IgD-negative memory B cell (primary cell): ENCODE measurements around the gene ILRUN. TPM values are rescaled to one million over a fixed set of nuclear protein-coding genes. Genes with fewer than 3 reads are reported as not detected.

Experiments
- H3K27ac Mint-ChIP-seq, 3 donors: one replicate each; pipeline ENCODE4 v1.8.0; 2020 to 2022; ENCODE audit warnings: mild to moderate bottlenecking in 3 of 3, mixed read lengths in 3 of 3, moderate library complexity in 1 of 3
- H3K27me3 Mint-ChIP-seq: one replicate; pipeline ENCODE4 v1.8.0; 2021; ENCODE audit warnings: mixed read lengths
- H3K36me3 Mint-ChIP-seq: one replicate; pipeline ENCODE4 v1.8.0; 2020; ENCODE audit warnings: mild to moderate bottlenecking, mixed read lengths
- H3K4me1 Mint-ChIP-seq, 3 donors: one replicate each; pipeline ENCODE4 v1.8.0; 2020 to 2022; ENCODE audit warnings: mixed read lengths in 3 of 3, mild to moderate bottlenecking in 1 of 3
- H3K4me3 Mint-ChIP-seq, 4 donors: one replicate each; pipeline ENCODE4 v1.8.0; 2020 to 2022; ENCODE audit warnings: mild to moderate bottlenecking in 4 of 4, mixed read lengths in 4 of 4, moderate library complexity in 3 of 4
- H3K9me3 Mint-ChIP-seq, 3 donors: one replicate each; pipeline ENCODE4 v1.8.0; 2020 to 2021; ENCODE audit warnings: mixed read lengths in 3 of 3, mild to moderate bottlenecking in 1 of 3
- polyA plus RNA-seq: library from polyadenylated mRNA; unstranded; fragments of 300-500 nt; fragmentation: Illumina TruSeq; gene quantifications from one replicate; pipeline ENCODE4 v1.2.3, GENCODE V29; 2021

ILRUN gene
- polyA plus RNA-seq, 1 donor from 2014 or later: 15.4 TPM

DNA sequence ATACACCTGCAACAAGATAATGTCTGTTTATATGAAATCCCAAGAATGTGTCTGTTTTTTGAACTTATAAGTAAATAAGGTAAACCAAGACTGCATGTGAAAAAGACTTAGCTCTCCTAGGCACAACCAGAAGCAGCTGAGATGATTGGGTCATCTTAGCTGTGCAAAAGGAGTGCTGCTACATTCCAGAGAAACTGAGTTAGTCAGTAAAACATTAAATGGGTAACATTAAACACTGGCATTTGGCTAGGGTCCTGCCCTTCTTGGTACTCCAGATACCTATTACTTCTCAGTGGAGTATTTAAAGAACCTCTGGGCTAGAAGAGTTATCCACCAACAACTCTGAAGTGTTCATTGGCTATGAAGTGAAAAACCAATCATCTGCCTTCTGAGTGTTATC, 47.8 kb downstream of the ILRUN start:
- peaks cover 11% of the 10 kb centered on the region for H3K36me3 Mint-ChIP-seq
- H3K4me3 Mint-ChIP-seq: no peak overlapping the region
- no peaks in the 10 kb centered on the region for H3K9me3 Mint-ChIP-seq
- H3K4me1 Mint-ChIP-seq: peaks cover 15 to 29% (median 28%) of the 10 kb centered on the region in 3 donors
- peak overlapping the region in 1 of 3 donors; percentile 47 for H3K27ac Mint-ChIP-seq
- H3K27me3 Mint-ChIP-seq: no peaks in the 10 kb centered on the region

Other genes with a start within 250 kb of the ILRUN start
- gene PACSIN1, start 230.7 kb downstream of the ILRUN start, polyA plus RNA-seq: not detected
- gene SPDEF, start 140.4 kb downstream of the ILRUN start, polyA plus RNA-seq: not detected
- gene SNRPC, start 60.7 kb upstream of the ILRUN start, polyA plus RNA-seq: 267 TPM
- 2.0 TPM for gene BLTP3A, start 95.3 kb upstream of the ILRUN start, polyA plus RNA-seq
- gene TAF11, start 191.3 kb upstream of the ILRUN start, polyA plus RNA-seq: 17.3 TPM
- 3.3 TPM for gene ANKS1A, start 192.5 kb upstream of the ILRUN start, polyA plus RNA-seq